CD4-positive, alpha-beta T cell treated with Interleukin-10 for 1 hour (primary cell): ENCODE measurements around the gene PMS2.
A peak's percentile ranks its signal among the peaks of the same experiment; 100 is the strongest.
"Not testable (repeated sequence)": the region's sequence is repeated elsewhere in the genome, so short reads cannot be mapped to it uniquely, and the experiment has no call there.

Experiments used
- DNase-seq: peaks from one replicate; pipeline ENCODE4 v3.0.0-alpha.2; 2020

The PMS2 gene

GRCh38 chr7:6012355-6013104 is 3.7 kb upstream of the PMS2 start:
- DNase-seq, result no peak

- DNase-seq, result no peak
Observed at GRCh38 chr7:6011541-6011940, 2.7 kb upstream of the PMS2 start.

GRCh38 chr7:6010370-6010769 is 1.5 kb upstream of the PMS2 start:
- not testable (repeated sequence) for DNase-seq

DNA sequence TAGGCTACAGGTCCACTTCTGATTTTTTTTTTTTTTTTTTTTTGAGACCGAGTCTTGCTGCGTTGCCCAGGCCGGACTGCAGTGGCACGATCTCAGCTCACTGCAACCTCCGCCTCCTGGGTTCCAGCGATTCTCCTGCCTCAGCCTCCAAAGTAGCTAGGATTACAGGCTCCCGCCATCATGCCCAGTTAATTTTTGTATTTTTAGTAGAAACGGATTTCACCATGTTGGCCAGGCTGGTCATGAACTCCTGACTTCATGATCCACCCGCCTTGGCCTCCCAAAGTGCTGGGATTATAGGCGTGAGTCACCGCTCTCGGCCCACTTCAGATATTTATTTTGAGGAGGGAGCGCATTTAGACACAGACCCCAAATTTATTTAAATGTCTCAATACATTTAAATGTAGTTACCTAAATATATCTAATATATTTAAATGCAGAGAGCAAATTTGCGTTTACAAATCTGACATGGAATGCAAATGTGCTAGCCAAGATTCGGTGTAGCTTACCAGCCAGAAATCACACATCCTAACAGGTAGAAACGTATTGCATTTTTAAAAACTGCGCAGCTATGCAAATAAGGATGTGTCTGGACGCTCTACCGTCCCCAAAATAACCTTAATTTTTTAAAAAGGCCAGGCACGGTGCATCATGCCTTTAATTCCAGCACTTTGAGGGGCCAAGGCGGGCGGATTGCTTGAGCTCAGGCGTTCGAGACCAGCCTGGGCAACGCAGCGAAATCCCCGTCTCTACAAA is 836 bp downstream of the PMS2 start:
- not testable (repeated sequence) for DNase-seq

- DNase-seq, result no peak
Observed at GRCh38 chr7:6007386-6007785, 1.5 kb downstream of the PMS2 start.

GRCh38 chr7:5997210-5997808 is 11.5 kb downstream of the PMS2 start:
- DNase-seq, result peak; percentile 73

DNA sequence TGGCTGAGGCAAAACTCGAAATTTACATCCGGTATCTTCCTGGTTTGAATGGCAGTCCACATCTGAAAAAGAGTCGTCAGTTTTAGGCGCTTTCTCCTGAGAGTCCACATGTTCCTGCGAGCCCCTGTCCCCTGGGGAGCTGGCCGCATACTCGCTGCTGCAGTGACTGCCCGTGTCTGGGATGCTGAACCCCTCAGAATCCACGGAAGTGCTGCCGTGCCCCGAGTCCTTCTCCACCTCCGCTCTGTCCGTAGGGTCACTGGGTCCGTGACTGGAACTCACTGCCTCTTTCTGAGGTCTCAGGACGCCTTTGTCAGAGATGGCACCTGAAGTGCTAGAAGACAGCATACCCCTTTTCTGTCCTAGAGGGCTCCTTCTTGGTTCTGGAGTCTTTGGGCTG is 21.8 kb downstream of the PMS2 start:
- DNase-seq, result not testable (repeated sequence)

GRCh38 chr7:5979680-5980314 is 29.1 kb downstream of the PMS2 start:
- DNase-seq, result not testable (repeated sequence)

GRCh38 chr7:5973580-5973979 is 35.3 kb downstream of the PMS2 start:
- DNase-seq, result not testable (repeated sequence)

DNA sequence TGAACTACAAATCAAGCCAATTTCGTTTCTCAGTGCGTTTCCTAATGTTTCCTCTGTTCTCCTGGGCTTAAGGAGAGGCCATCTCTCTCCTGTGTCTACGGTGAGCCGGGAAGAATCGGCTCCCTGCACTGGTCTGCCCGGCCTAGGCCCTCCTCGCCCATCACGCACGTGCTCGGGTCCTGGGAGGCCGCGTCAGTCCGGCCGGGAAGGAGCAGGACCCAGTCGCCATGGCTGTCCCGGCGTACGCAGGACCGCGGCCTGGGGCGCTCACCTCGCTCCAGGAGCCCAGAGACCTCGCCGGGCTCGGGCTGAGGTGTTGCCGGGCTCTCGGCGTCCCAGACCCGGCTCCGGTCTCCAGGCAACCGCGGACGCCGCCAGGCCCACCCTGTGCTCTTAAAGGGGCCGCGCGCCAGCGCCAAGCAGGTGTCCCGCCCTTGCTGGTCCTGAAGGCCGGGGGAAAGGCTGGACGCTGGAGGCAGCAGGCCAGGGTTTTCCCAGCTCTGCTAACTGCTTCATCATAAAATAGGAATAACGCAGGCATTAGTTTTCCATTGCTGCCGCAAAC is 38.4 kb downstream of the PMS2 start, which contains the start of gene RSPH10B:
TSS of gene RSPH10B (minus strand) at position 343 of the 565 bp plus-strand sequence. CDS start 3,573 bp downstream, outside the sequence.
- not testable (repeated sequence) for DNase-seq

GRCh38 chr7:5963810-5964209 is 45.0 kb downstream of the PMS2 start:
- not testable (repeated sequence) for DNase-seq

DNA sequence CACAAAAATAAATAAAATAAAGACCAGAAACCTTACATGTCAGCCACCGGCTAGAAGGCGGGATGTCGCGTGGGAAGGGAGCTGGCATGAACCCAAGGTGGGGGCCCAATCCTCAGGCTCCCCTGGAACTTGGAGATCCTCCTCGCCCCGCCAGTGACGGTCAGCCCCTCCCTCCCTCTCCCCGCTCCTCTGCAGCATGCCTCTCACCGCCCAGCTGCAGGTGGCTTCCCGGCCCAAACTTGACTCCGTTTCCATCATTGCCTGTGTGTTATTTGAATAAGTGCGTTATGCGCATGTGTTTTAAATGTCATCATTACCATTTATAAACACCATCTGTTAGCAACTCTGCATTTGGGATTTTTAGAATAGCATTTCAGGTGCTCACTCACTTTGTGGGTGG is 45.6 kb downstream of the PMS2 start:
- DNase-seq, result not testable (repeated sequence)

GRCh38 chr7:5934945-5935450 is 73.9 kb downstream of the PMS2 start:
- not testable (repeated sequence) for DNase-seq

DNA sequence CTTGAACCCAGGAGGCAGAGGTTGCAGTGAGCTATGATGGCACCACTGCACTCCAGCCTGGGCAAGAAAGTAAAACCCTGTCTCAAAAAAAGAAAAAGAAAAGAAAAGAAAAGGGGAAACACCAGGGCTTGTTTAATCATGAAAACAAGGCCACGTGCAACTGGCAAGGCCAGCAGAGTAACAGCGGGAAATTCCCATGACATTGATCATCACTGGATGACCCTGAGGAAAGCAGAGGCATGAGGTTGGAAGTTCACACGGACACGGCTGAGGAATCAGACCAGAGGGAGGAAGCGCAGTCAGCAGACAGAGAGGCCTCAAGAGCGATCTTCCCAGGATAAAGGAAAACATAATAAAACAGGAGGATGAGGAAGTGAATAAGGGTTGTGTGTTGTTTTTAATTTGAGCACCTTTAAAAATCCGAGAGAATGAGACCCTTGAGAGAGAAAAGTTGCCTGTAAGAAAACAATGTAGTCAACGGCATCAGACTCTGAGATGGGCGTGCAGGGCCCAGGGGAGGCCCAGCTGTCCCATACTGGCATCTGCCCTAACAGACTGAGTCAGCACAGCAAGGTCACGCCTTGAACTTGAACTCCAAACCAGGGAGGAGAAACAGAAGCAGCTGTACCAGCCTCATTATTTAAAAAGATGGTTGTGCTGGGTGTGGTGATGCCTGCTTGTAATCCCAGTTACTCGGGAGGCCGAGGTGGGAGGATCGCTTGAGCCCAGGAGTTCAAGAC is 76.8 kb downstream of the PMS2 start:
- not testable (repeated sequence) for DNase-seq

GRCh38 chr7:5931250-5931649 is 77.6 kb downstream of the PMS2 start:
- DNase-seq, result not testable (repeated sequence)

GRCh38 chr7:5930290-5930689 is 78.6 kb downstream of the PMS2 start:
- DNase-seq, result not testable (repeated sequence)

GRCh38 chr7:5926263-5926870 is 82.5 kb downstream of the PMS2 start:
- DNase-seq, result not testable (repeated sequence)

DNA sequence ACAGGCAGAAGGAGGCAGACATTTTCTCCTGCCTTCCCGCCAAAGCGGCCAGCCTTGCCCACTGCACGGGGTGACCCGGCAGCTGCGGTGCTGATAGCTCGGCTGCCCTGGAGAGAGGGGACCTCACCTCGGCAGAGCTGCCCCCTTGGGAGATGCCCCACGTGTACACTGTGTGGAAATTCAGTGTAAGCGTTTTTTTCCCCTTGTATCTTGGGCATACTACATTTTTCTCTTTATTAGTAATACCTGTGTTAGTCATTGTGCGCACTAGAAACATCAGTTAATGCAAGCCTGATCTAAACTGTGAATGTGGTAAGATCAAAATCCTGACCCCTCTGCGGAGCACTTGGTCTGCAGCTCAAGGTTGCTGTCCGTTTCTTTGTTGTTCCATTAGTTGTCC is 84.2 kb downstream of the PMS2 start:
- not testable (repeated sequence) for DNase-seq

DNA sequence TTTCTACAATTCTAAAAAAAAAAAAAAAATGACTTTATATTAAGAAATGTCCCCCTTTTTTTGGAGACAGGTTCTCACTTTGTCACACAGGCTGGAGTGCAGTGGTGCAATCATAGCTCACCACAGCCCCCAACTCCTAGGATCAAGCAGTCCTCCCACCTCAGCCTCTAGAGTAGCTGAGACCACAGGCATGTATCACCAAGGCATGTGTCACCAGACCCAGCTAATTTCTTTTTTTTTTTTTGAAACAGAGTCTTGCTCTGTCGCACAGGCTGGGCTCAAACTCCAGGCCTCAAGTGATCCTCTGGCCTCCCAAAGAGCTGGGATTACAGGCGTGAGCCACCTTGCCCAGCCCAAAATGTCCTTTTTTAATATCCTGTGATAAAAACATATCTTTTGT is 84.7 kb downstream of the PMS2 start:
- DNase-seq, result not testable (repeated sequence)
